GM21717 (cell line): ENCODE results near the gene CLIP2.
"Not testable (repeated sequence)": the region's sequence is repeated elsewhere in the genome, so short reads cannot be mapped to it uniquely, and the experiment has no call there.

Source experiments
- ATAC-seq: cut with Tn5 transposase; IDR thresholded peaks from one replicate; pipeline ENCODE4 v1.9.1; 2021; ENCODE audit warnings: mild to moderate bottlenecking, moderate library complexity; ENCODE audit not compliant: unreplicated experiment

The CLIP2 gene

GRCh38 chr7:74428023-74428422 lies 138.8 kb downstream of the CLIP2 start:
- no peak for ATAC-seq

- ATAC-seq: no peak
Measured at GRCh38 chr7:74429153-74429747, 140.0 kb downstream of the CLIP2 start.

GRCh38 chr7:74430409-74430808 lies 141.2 kb downstream of the CLIP2 start:
- ATAC-seq: not testable (repeated sequence)

- ATAC-seq: no peak
Measured at GRCh38 chr7:74430961-74431466, 141.8 kb downstream of the CLIP2 start.

GRCh38 chr7:74437291-74437571 lies 148.0 kb downstream of the CLIP2 start:
- ATAC-seq: not testable (repeated sequence)

GRCh38 chr7:74438327-74438726 lies 149.1 kb downstream of the CLIP2 start:
- no peak for ATAC-seq

GRCh38 chr7:74439541-74439940 lies 150.3 kb downstream of the CLIP2 start:
- ATAC-seq: no peak

GRCh38 chr7:74440143-74440542 lies 150.9 kb downstream of the CLIP2 start:
- not testable (repeated sequence) for ATAC-seq

- no peak for ATAC-seq
Measured at GRCh38 chr7:74441801-74442200, 152.6 kb downstream of the CLIP2 start.

GRCh38 chr7:74443543-74444247 lies 154.5 kb downstream of the CLIP2 start:
- no peak for ATAC-seq

GRCh38 chr7:74449144-74449543 lies 159.9 kb downstream of the CLIP2 start:
- no peak for ATAC-seq

- ATAC-seq: no peak
Measured at GRCh38 chr7:74449809-74450397, 160.7 kb downstream of the CLIP2 start.

GRCh38 chr7:74452748-74453321 lies 163.6 kb downstream of the CLIP2 start:
- no peak for ATAC-seq

GRCh38 chr7:74453322-74454011 lies 164.3 kb downstream of the CLIP2 start, which contains the start of gene GTF2IRD1:
Gene GTF2IRD1 (plus strand): TSS chr7:74453906. CDS start chr7:74508081, 54,175 bp downstream.
- ATAC-seq: no peak

GRCh38 chr7:74454021-74454924 lies 165.1 kb downstream of the CLIP2 start:
- no peak for ATAC-seq

GRCh38 chr7:74454925-74455288 lies 165.7 kb downstream of the CLIP2 start:
- ATAC-seq: no peak

- no peak for ATAC-seq
Measured at GRCh38 chr7:74455291-74455804, 166.1 kb downstream of the CLIP2 start.
